ENCODE results near the gene PLEKHG2. TPM values are rescaled to one million over a fixed set of nuclear protein-coding genes. Genes with fewer than 3 reads are reported as not detected.

Gene PLEKHG2
- total and polyA plus RNA-seq, 2 donors from 2014 or later: 8.5 to 29.7 TPM

DNA sequence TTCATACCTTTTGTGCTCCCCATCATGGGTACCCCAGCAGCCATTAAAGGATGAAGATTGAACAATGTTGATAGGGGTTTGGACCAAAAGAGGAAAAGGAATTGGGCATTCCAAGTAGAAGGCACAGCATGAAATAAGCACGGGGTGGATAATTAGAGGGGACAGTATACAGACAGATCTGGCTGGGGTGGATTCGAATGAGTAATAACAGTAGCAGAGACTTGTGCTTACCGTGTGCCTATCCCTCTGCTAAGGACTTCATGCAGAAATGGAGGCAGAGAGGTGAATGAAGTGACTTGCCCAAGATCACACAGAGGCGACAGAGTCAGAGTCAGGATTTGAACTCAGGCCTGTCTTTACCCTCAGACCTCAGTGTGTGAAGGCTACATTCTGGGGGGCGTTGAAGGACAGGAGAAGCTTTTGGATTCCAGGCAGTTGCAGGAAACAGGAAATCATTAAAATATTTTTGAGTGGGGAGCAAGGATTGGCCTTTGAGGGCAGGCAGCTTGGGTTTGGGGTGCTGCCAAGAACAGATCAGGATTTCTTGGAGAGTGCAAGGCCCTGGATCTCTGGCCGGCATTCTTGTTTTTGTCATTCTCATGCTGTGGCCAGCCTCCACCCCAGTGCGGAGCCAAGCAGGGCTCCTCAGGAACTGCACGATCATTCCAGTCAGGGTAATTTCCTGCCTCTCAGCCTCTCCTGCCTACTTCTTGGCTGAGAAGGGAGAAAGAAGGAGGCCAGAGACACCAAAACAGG is 40.2 kb upstream of the PLEKHG2 start:
- no peak for TF ChIP-seq CTCF (IDR thresholded peaks at IDR 0.05; ENCODE audit: borderline replicate concordance, extremely low read depth, insufficient read depth)
- Histone ChIP-seq H3K9ac (ENCODE audit: low read length in 3 of 3) (peak overlapping the region in 2 of 3 donors; percentile 5 to 49), H3K4me1 (ENCODE audit: control insufficient read depth in 2 of 3, insufficient read depth in 2 of 3, low read depth in 1 of 3, low read length in 3 of 3) (peaks cover 0 to 16% (median 10%) of the 10 kb centered on the region in 3 donors), H3K27ac (ENCODE audit: low read depth in 2 of 2, low read length in 2 of 2) (peak overlapping the region; percentile 78), H3K36me3 (ENCODE audit: control insufficient read depth in 2 of 3, insufficient read depth in 3 of 3, low read length in 3 of 3) (peaks cover 8 to 41% (median 35%) of the 10 kb centered on the region in 3 donors), H3K9me3 (ENCODE audit: control insufficient read depth in 2 of 3, insufficient read depth in 1 of 3, low read length in 3 of 3) (no peaks in the 10 kb centered on the region), H3K4me3 (ENCODE audit: low read length in 3 of 3) (no peak overlapping the region), H3K27me3 (ENCODE audit: control insufficient read depth, insufficient read depth, low read length) (no peaks in the 10 kb centered on the region)
- no peak for FAIRE-seq
- intact Hi-C loops (cut with DNase I): no loop called here
- DNase-seq: peak in 4 of 5 donors; percentile 57 to 93 (median 76)

DNA sequence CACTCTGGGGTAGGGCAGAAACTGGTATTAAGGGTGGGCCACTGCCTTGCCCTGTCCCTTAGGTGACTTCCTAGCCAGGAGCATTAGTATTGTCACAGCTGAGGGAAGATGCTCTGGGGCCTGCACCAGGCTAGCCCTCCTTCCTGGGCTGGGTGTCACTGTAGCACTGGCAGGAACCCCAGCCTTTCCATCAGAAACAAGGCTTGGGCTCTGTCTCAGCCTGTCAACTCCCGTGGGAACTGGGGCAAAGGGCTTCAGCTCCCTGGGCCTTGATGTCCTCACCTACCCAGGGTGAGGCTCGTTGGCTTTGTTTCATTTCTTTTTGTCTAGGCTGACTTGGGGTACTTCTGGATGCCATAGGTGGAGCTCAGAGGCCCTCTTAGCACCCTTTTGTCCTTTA is 39.5 kb upstream of the PLEKHG2 start:
- Histone ChIP-seq H3K4me3 (ENCODE audit: low read length in 3 of 3) (no peak overlapping the region), H3K36me3 (ENCODE audit: control insufficient read depth in 2 of 3, insufficient read depth in 3 of 3, low read length in 3 of 3) (peaks cover 10 to 48% (median 41%) of the 10 kb centered on the region in 3 donors), H3K4me1 (ENCODE audit: control insufficient read depth in 2 of 3, insufficient read depth in 2 of 3, low read depth in 1 of 3, low read length in 3 of 3) (peaks cover 0 to 20% (median 10%) of the 10 kb centered on the region in 3 donors), H3K27me3 (ENCODE audit: control insufficient read depth, insufficient read depth, low read length) (no peaks in the 10 kb centered on the region), H3K9me3 (ENCODE audit: control insufficient read depth in 2 of 3, insufficient read depth in 1 of 3, low read length in 3 of 3) (no peaks in the 10 kb centered on the region), H3K27ac (ENCODE audit: low read depth in 2 of 2, low read length in 2 of 2) (peak overlapping the region; percentile 78), H3K9ac (ENCODE audit: low read length in 3 of 3) (peak overlapping the region in 2 of 3 donors; percentile 5 to 49)
- no peak for FAIRE-seq
- intact Hi-C loops (cut with DNase I): no loop called here
- TF ChIP-seq CTCF (IDR thresholded peaks at IDR 0.05; ENCODE audit: borderline replicate concordance, extremely low read depth, insufficient read depth): no peak
- no peak for DNase-seq

DNA sequence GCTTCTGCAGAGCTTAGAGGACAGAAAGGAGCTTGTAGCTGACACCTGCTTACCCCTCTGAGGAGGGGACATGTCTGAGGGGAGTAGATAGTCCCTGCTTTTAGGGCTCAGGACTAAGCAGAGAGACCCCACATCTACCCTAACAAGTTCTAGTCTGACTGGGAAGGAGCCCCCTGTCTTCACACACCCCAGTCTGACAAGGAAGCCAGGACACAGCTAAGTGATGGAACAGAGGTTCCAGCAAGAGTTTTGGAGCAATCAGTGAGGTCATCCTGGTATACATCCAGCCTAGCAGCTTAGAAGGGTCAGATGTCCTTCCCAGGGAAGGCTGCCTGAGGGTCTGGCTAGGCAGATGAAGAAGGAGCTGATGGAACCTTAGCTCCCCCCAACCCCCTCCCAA is 36.5 kb upstream of the PLEKHG2 start:
- Histone ChIP-seq H3K27ac (ENCODE audit: low read depth in 2 of 2, low read length in 2 of 2) (no peak overlapping the region), H3K36me3 (ENCODE audit: control insufficient read depth in 2 of 3, insufficient read depth in 3 of 3, low read length in 3 of 3) (peaks cover 5 to 66% (median 48%) of the 10 kb centered on the region in 3 donors), H3K9ac (ENCODE audit: low read length in 3 of 3) (no peak overlapping the region), H3K27me3 (ENCODE audit: control insufficient read depth, insufficient read depth, low read length) (no peaks in the 10 kb centered on the region), H3K4me3 (ENCODE audit: low read length in 3 of 3) (no peak overlapping the region), H3K9me3 (ENCODE audit: control insufficient read depth in 2 of 3, insufficient read depth in 1 of 3, low read length in 3 of 3) (no peaks in the 10 kb centered on the region), H3K4me1 (ENCODE audit: control insufficient read depth in 2 of 3, insufficient read depth in 2 of 3, low read depth in 1 of 3, low read length in 3 of 3) (peaks cover 0 to 20% (median 10%) of the 10 kb centered on the region in 3 donors)
- intact Hi-C loops (cut with DNase I): no loop called here
- DNase-seq: no peak
- FAIRE-seq: no peak
- no peak for TF ChIP-seq CTCF (IDR thresholded peaks at IDR 0.05; ENCODE audit: borderline replicate concordance, extremely low read depth, insufficient read depth)

All from kidney (tissue), 14 donors.